ENCODE measurements around the gene KCND3. TPM values are rescaled to one million over a fixed set of nuclear protein-coding genes. Genes with fewer than 3 reads are reported as not detected.

KCND3 gene
- total RNA-seq, 5 donors from 2014 or later (not counting 1 experiment from before 2014, with no cell fraction given): not detected

GRCh38 chr1:111958075-111958474 lies 31.4 kb downstream of the KCND3 start:
- Histone ChIP-seq H3K9me3 (no peaks in the 10 kb centered on the region), H3K27ac (ENCODE audit: low read length) (no peak overlapping the region), H3K27me3 (replicated peaks in 1 of 2; ENCODE audit: control insufficient read depth in 2 of 2, extremely low read depth in 1 of 2, insufficient read depth in 2 of 2, low read length in 1 of 2) (peaks cover 0 to 35% of the 10 kb centered on the region in 2 experiments), H3K4me1 (ENCODE audit: control insufficient read depth in 1 of 2, extremely low read depth in 1 of 2, insufficient read depth in 2 of 2, low read length in 2 of 2) (no peaks in the 10 kb centered on the region), H3K4me3 (ENCODE audit: control insufficient read depth in 1 of 2, extremely low read depth in 1 of 2, low read length in 1 of 2) (no peak overlapping the region), H3K36me3 (ENCODE audit: control insufficient read depth in 2 of 2, extremely low read depth in 1 of 2, insufficient read depth in 1 of 2, low read length in 1 of 2) (no peaks in the 10 kb centered on the region)
- H3K27ac Mint-ChIP-seq: no peak overlapping the region
- no peak for DNase-seq
- ChIA-PET POLR2A (no interaction called here), CTCF (no interaction called here)
- no peaks in the 10 kb centered on the region for H3K9me3 Mint-ChIP-seq
- no peak for ATAC-seq (replicated peaks in 1 of 4)
- H3K4me3 Mint-ChIP-seq: no peak overlapping the region
- peaks cover 45 to 51% of the 10 kb centered on the region in 2 donors for H3K27me3 Mint-ChIP-seq
- 92% methylated on average over 2 of the region's 3 CpGs for WGBS (ENCODE audit: insufficient coverage)
- H3K36me3 Mint-ChIP-seq: no peaks in the 10 kb centered on the region
- H3K4me1 Mint-ChIP-seq: no peaks in the 10 kb centered on the region

GRCh38 chr1:111956155-111956771 lies 33.2 kb downstream of the KCND3 start:
- DNase-seq (no peak), ATAC-seq (replicated peaks in 1 of 4) (no peak)
- Histone ChIP-seq H3K36me3 (ENCODE audit: control insufficient read depth in 2 of 2, extremely low read depth in 1 of 2, insufficient read depth in 1 of 2, low read length in 1 of 2) (no peaks in the 10 kb centered on the region), H3K4me1 (ENCODE audit: control insufficient read depth in 1 of 2, extremely low read depth in 1 of 2, insufficient read depth in 2 of 2, low read length in 2 of 2) (no peaks in the 10 kb centered on the region), H3K4me3 (ENCODE audit: control insufficient read depth in 1 of 2, extremely low read depth in 1 of 2, low read length in 1 of 2) (no peak overlapping the region), H3K27ac (ENCODE audit: low read length) (no peak overlapping the region), H3K27me3 (replicated peaks in 1 of 2; ENCODE audit: control insufficient read depth in 2 of 2, extremely low read depth in 1 of 2, insufficient read depth in 2 of 2, low read length in 1 of 2) (peaks cover 0 to 35% of the 10 kb centered on the region in 2 experiments), H3K9me3 (no peaks in the 10 kb centered on the region)
- Mint-ChIP-seq H3K9me3 (no peaks in the 10 kb centered on the region), H3K36me3 (no peaks in the 10 kb centered on the region), H3K4me3 (no peak overlapping the region), H3K27ac (no peak overlapping the region), H3K4me1 (no peaks in the 10 kb centered on the region), H3K27me3 (peaks cover 42 to 50% of the 10 kb centered on the region in 2 donors)
- ChIA-PET POLR2A (no interaction called here), CTCF (no interaction called here)
- WGBS (ENCODE audit: insufficient coverage): 95% methylated on average over 9 of the region's 13 CpGs

DNA sequence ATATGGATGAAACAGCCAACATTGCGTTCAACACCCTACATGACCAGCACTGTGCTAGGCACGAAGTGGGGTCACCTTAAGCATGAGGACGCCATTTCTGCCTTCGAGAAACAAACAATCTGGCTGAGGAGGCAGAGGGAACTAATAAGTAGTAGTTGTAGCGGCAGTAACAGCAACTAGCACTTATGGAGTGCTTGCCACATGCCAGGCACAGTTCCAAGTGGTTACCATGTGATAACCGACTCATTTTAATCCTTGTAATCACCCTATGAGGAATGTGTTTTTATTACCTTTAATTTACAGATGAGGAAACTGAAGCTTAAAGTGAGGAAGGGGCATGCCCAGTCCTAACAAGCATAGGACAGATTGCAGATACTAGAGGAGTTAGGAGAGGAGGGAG lies 33.7 kb downstream of the KCND3 start:
- DNase-seq (no peak), ATAC-seq (replicated peaks in 1 of 4) (no peak)
- no peaks in the 10 kb centered on the region for H3K9me3 Mint-ChIP-seq
- H3K9me3 ChIP-seq: no peaks in the 10 kb centered on the region
- no peak overlapping the region for H3K4me3 Mint-ChIP-seq
- no peaks in the 10 kb centered on the region for H3K4me1 Mint-ChIP-seq
- H3K27me3 ChIP-seq (replicated peaks in 1 of 2; ENCODE audit: control insufficient read depth in 2 of 2, extremely low read depth in 1 of 2, insufficient read depth in 2 of 2, low read length in 1 of 2): peaks cover 0 to 30% of the 10 kb centered on the region in 2 experiments
- no peak overlapping the region for H3K27ac ChIP-seq (ENCODE audit: low read length)
- no peaks in the 10 kb centered on the region for H3K36me3 ChIP-seq (ENCODE audit: control insufficient read depth in 2 of 2, extremely low read depth in 1 of 2, insufficient read depth in 1 of 2, low read length in 1 of 2)
- peaks cover 41 to 50% of the 10 kb centered on the region in 2 donors for H3K27me3 Mint-ChIP-seq
- WGBS (ENCODE audit: insufficient coverage): 57% methylated on average over 3 of the region's 6 CpGs
- no peak overlapping the region for H3K4me3 ChIP-seq (ENCODE audit: control insufficient read depth in 1 of 2, extremely low read depth in 1 of 2, low read length in 1 of 2)
- ChIA-PET CTCF (no interaction called here), POLR2A (no interaction called here)
- H3K27ac Mint-ChIP-seq: no peak overlapping the region
- no peaks in the 10 kb centered on the region for H3K36me3 Mint-ChIP-seq
- no peaks in the 10 kb centered on the region for H3K4me1 ChIP-seq (ENCODE audit: control insufficient read depth in 1 of 2, extremely low read depth in 1 of 2, insufficient read depth in 2 of 2, low read length in 2 of 2)

GRCh38 chr1:111953797-111954196 lies 35.7 kb downstream of the KCND3 start:
- Histone ChIP-seq H3K27me3 (replicated peaks in 1 of 2; ENCODE audit: control insufficient read depth in 2 of 2, extremely low read depth in 1 of 2, insufficient read depth in 2 of 2, low read length in 1 of 2) (peaks cover 0 to 25% of the 10 kb centered on the region in 2 experiments), H3K4me1 (ENCODE audit: control insufficient read depth in 1 of 2, extremely low read depth in 1 of 2, insufficient read depth in 2 of 2, low read length in 2 of 2) (no peaks in the 10 kb centered on the region), H3K4me3 (ENCODE audit: control insufficient read depth in 1 of 2, extremely low read depth in 1 of 2, low read length in 1 of 2) (no peak overlapping the region), H3K36me3 (ENCODE audit: control insufficient read depth in 2 of 2, extremely low read depth in 1 of 2, insufficient read depth in 1 of 2, low read length in 1 of 2) (no peaks in the 10 kb centered on the region), H3K9me3 (no peaks in the 10 kb centered on the region), H3K27ac (ENCODE audit: low read length) (no peak overlapping the region)
- H3K4me1 Mint-ChIP-seq: peaks cover 0 to 6% (median 5%) of the 10 kb centered on the region in 3 donors
- H3K9me3 Mint-ChIP-seq: no peaks in the 10 kb centered on the region
- no peak overlapping the region for H3K4me3 Mint-ChIP-seq
- ChIA-PET CTCF (interaction anchor here in 1 of 2 donors (0.6 kb wide), 1 partner anchor 1494 kb away, joined by 3 read pairs; no protein-coding TSS in a partner anchor), POLR2A (no interaction called here)
- no peak for ATAC-seq (replicated peaks in 1 of 4)
- peaks cover 32 to 37% of the 10 kb centered on the region in 2 donors for H3K27me3 Mint-ChIP-seq
- DNase-seq: no peak
- no CpG with 5 or more reads among the region's 5 CpGs for WGBS (ENCODE audit: insufficient coverage)
- H3K36me3 Mint-ChIP-seq: no peaks in the 10 kb centered on the region
- no peak overlapping the region for H3K27ac Mint-ChIP-seq

DNA sequence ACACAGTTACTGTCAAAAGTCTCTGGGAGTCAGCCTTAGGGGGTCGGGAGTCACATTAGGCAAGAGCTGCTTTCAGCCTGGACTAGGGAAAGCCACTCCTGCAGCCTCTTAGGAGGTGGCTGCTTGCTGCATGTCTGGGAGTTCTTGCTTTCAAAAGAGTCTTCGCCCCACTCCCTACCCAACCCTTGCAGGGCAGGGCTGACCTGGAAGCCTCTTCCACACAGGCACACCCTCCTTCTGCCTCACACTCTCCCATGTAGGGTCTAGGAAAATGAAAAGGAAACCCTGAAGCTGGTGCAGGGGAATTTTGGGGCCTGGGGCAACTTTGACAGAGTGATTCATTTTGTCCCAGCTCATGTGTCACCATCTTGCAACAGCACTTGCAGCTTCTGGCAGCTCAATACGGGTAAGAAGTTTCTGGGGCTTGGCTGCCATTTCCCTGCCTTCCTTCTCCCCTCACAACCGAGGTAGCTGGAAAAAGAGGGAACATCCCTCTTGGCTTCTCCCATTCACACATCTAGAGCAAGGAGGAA lies 37.3 kb downstream of the KCND3 start:
- 19% methylated on average over 2 of the region's 4 CpGs for WGBS (ENCODE audit: insufficient coverage)
- H3K36me3 Mint-ChIP-seq: no peaks in the 10 kb centered on the region
- ChIA-PET POLR2A (no interaction called here), CTCF (no interaction called here)
- Histone ChIP-seq H3K36me3 (ENCODE audit: control insufficient read depth in 2 of 2, extremely low read depth in 1 of 2, insufficient read depth in 1 of 2, low read length in 1 of 2) (no peaks in the 10 kb centered on the region), H3K4me1 (ENCODE audit: control insufficient read depth in 1 of 2, extremely low read depth in 1 of 2, insufficient read depth in 2 of 2, low read length in 2 of 2) (no peaks in the 10 kb centered on the region), H3K27ac (ENCODE audit: low read length) (no peak overlapping the region), H3K9me3 (no peaks in the 10 kb centered on the region), H3K27me3 (replicated peaks in 1 of 2; ENCODE audit: control insufficient read depth in 2 of 2, extremely low read depth in 1 of 2, insufficient read depth in 2 of 2, low read length in 1 of 2) (peaks cover 0 to 31% of the 10 kb centered on the region in 2 experiments), H3K4me3 (ENCODE audit: control insufficient read depth in 1 of 2, extremely low read depth in 1 of 2, low read length in 1 of 2) (no peak overlapping the region)
- no peak overlapping the region for H3K4me3 Mint-ChIP-seq
- peaks cover 0 to 10% (median 10%) of the 10 kb centered on the region in 3 donors for H3K4me1 Mint-ChIP-seq
- no peak for DNase-seq
- peaks cover 28 to 31% of the 10 kb centered on the region in 2 donors for H3K27me3 Mint-ChIP-seq
- H3K9me3 Mint-ChIP-seq: no peaks in the 10 kb centered on the region
- no peak for ATAC-seq (replicated peaks in 1 of 4)
- no peak overlapping the region for H3K27ac Mint-ChIP-seq

- POLR2A ChIA-PET: no interaction called here
- Mint-ChIP-seq H3K4me1 (peaks cover 0 to 10% (median 10%) of the 10 kb centered on the region in 3 donors), H3K27me3 (peaks cover 20 to 25% of the 10 kb centered on the region in 2 donors), H3K36me3 (no peaks in the 10 kb centered on the region), H3K9me3 (no peaks in the 10 kb centered on the region), H3K27ac (no peak overlapping the region), H3K4me3 (no peak overlapping the region)
- Histone ChIP-seq H3K9me3 (no peaks in the 10 kb centered on the region), H3K4me3 (ENCODE audit: control insufficient read depth in 1 of 2, extremely low read depth in 1 of 2, low read length in 1 of 2) (no peak overlapping the region), H3K36me3 (ENCODE audit: control insufficient read depth in 2 of 2, extremely low read depth in 1 of 2, insufficient read depth in 1 of 2, low read length in 1 of 2) (no peaks in the 10 kb centered on the region), H3K4me1 (ENCODE audit: control insufficient read depth in 1 of 2, extremely low read depth in 1 of 2, insufficient read depth in 2 of 2, low read length in 2 of 2) (no peaks in the 10 kb centered on the region), H3K27me3 (replicated peaks in 1 of 2; ENCODE audit: control insufficient read depth in 2 of 2, extremely low read depth in 1 of 2, insufficient read depth in 2 of 2, low read length in 1 of 2) (peaks cover 0 to 47% of the 10 kb centered on the region in 2 experiments), H3K27ac (ENCODE audit: low read length) (no peak overlapping the region)
- ATAC-seq (replicated peaks in 1 of 4) (no peak), DNase-seq (no peak)
- CTCF ChIA-PET: no interaction called here
- WGBS (ENCODE audit: insufficient coverage): 43% methylated on average over 3 of the region's 6 CpGs
These were observed 41.0 kb downstream of the KCND3 start for GRCh38 chr1:111948209-111949171.

All from T-cell (primary cell).